ENCODE data around the gene OSBPL10. TPM values are rescaled to one million over a fixed set of nuclear protein-coding genes. Genes with fewer than 3 reads are reported as not detected.
A peak's percentile ranks its signal among the peaks of the same experiment; 100 is the strongest.
"Not testable (repeated sequence)": the region's sequence is repeated elsewhere in the genome, so short reads cannot be mapped to it uniquely, and the experiment has no call there.

Gene OSBPL10
- total and polyA plus RNA-seq, 2 experiments from 2014 or later: 2.2 to 7.7 TPM

DNA sequence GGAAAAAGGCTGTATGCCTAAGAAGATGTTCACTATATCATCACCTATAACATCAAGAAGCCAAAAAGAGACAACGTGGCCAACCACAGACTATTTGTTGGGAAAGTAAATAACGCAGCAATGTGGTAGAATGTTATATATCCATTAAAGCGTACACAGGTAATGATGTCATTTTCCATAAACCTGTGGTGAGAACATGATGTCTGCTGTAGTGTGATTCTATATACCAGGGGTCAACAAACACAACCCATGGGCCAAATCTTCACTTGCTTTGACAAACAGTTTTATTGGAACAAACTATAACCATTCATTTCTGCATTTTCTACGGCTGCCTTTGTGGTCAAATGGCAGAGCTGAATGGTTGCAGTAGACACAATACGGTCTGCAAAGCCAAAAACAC, 287.7 kb downstream of the OSBPL10 start:
- Histone ChIP-seq H3K36me3 (no peaks in the 10 kb centered on the region), H3K4me1 (ENCODE audit: low read depth) (peaks cover 7% of the 10 kb centered on the region), H3K27me3 (no peaks in the 10 kb centered on the region), H3K27ac (peak overlapping the region; percentile 3), H3K9me3 (ENCODE audit: low read depth) (no peaks in the 10 kb centered on the region), H3K4me3 (no peak overlapping the region)
- TF ChIP-seq, protein P1, sequence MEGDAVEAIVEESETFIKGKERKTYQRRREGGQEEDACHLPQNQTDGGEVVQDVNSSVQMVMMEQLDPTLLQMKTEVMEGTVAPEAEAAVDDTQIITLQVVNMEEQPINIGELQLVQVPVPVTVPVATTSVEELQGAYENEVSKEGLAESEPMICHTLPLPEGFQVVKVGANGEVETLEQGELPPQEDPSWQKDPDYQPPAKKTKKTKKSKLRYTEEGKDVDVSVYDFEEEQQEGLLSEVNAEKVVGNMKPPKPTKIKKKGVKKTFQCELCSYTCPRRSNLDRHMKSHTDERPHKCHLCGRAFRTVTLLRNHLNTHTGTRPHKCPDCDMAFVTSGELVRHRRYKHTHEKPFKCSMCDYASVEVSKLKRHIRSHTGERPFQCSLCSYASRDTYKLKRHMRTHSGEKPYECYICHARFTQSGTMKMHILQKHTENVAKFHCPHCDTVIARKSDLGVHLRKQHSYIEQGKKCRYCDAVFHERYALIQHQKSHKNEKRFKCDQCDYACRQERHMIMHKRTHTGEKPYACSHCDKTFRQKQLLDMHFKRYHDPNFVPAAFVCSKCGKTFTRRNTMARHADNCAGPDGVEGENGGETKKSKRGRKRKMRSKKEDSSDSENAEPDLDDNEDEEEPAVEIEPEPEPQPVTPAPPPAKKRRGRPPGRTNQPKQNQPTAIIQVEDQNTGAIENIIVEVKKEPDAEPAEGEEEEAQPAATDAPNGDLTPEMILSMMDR (IDR thresholded peaks at IDR 0.05; ENCODE audit: low read depth, low read length): no peak
- DNase-seq (ENCODE audit: low read depth in 1 of 2, low spot score in 1 of 2): no peak

DNA sequence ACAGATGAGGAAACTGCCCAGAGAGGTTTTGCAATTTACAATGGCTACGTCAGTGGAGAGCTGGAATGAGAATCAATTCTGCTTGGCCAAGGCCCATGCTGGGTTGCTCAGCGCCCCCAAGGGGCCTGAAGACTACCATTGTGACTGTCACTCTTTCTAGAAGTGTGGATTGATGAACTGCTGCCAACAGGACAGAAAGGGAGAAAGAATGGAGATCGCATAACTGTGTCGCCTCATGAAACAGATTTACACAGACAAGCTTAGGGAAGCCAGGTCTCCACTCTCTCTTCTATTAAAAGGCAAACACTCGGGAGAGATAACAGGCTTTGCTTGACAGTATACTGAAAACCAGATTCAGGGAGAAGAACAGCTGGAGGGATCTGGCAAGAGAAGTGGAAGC, 288.3 kb downstream of the OSBPL10 start:
- no peaks in the 10 kb centered on the region for H3K27me3 ChIP-seq
- peaks cover 7% of the 10 kb centered on the region for H3K4me1 ChIP-seq (ENCODE audit: low read depth)
- no peaks in the 10 kb centered on the region for H3K9me3 ChIP-seq (ENCODE audit: low read depth)
- DNase-seq (ENCODE audit: low read depth in 1 of 2, low spot score in 1 of 2): no peak
- no peaks in the 10 kb centered on the region for H3K36me3 ChIP-seq
- H3K27ac ChIP-seq: peak overlapping the region; percentile 3
- no peak overlapping the region for H3K4me3 ChIP-seq
- TF ChIP-seq, protein P1 (IDR thresholded peaks at IDR 0.05; ENCODE audit: low read depth, low read length): no peak

DNA sequence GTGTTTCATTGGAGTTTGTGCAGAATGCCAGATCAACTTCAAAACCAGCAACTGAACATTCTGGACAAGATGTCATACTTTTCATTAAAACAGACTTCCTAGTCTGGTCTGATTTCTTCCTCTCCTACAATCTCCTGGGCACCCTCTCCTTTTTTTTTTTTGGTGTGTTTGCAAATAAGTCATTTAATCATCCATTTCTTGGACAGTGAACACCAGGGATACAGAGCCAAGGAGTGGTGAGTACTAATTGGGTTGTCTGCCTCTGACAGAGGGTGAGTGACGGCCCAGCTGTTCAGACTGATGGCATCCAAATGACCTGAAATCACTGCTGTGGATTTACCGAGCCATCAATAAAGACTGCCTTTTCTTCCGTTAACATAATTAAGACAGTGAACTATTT, 290.3 kb downstream of the OSBPL10 start:
- Histone ChIP-seq H3K27ac (no peak overlapping the region), H3K9me3 (ENCODE audit: low read depth) (no peaks in the 10 kb centered on the region), H3K36me3 (no peaks in the 10 kb centered on the region), H3K27me3 (no peaks in the 10 kb centered on the region), H3K4me1 (ENCODE audit: low read depth) (peaks cover 7% of the 10 kb centered on the region), H3K4me3 (no peak overlapping the region)
- TF ChIP-seq, protein P1 (IDR thresholded peaks at IDR 0.05; ENCODE audit: low read depth, low read length): no peak
- DNase-seq (ENCODE audit: low read depth in 1 of 2, low spot score in 1 of 2): no peak

DNA sequence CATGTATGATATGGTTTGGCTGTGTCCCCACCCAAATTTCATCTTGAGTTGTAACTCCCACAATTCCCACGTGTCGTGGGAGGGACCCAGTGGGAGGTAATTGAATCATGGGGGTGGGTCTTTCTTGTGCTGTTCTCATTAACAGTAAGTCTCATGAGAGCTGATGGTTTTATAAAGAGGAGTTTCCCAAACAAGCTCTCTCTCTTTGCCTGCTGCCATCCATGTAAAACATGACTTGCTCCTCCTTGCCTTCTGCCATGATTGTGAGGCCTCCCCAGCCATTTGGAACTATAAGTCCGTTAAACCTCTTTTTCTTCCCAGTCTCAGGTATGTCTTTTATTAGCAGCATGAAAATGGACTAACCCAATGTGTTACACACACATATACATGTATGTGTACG, 291.5 kb downstream of the OSBPL10 start:
- not testable (repeated sequence) for H3K36me3 ChIP-seq; H3K27me3 ChIP-seq; H3K4me1 ChIP-seq (ENCODE audit: low read depth); H3K9me3 ChIP-seq (ENCODE audit: low read depth); H3K27ac ChIP-seq; DNase-seq (ENCODE audit: low read depth in 1 of 2, low spot score in 1 of 2); H3K4me3 ChIP-seq

DNA sequence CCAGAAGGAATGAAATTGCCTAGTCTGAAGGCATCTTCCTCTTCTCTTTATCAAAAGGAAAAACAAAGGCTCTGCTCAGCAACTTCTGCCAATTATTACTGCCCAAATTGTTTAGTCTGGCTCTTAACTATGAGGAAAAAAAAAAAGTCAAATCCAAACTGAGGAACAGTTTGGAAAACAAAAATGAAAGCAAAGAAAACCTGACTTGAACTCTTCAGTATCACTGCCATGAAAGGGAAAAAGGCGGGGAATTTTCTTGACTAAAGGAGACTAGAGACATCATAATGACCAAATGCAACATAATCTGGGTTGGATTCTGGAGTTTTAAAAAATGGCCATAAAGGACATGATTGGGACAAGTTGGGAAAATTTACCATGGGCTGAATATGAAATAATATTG, 292.1 kb downstream of the OSBPL10 start:
- Histone ChIP-seq H3K36me3 (no peaks in the 10 kb centered on the region), H3K9me3 (ENCODE audit: low read depth) (no peaks in the 10 kb centered on the region), H3K27me3 (no peaks in the 10 kb centered on the region), H3K27ac (no peak overlapping the region), H3K4me3 (no peak overlapping the region), H3K4me1 (ENCODE audit: low read depth) (peaks cover 7% of the 10 kb centered on the region)
- no peak for DNase-seq (ENCODE audit: low read depth in 1 of 2, low spot score in 1 of 2)
- TF ChIP-seq, protein P1 (IDR thresholded peaks at IDR 0.05; ENCODE audit: low read depth, low read length): no peak

DNA sequence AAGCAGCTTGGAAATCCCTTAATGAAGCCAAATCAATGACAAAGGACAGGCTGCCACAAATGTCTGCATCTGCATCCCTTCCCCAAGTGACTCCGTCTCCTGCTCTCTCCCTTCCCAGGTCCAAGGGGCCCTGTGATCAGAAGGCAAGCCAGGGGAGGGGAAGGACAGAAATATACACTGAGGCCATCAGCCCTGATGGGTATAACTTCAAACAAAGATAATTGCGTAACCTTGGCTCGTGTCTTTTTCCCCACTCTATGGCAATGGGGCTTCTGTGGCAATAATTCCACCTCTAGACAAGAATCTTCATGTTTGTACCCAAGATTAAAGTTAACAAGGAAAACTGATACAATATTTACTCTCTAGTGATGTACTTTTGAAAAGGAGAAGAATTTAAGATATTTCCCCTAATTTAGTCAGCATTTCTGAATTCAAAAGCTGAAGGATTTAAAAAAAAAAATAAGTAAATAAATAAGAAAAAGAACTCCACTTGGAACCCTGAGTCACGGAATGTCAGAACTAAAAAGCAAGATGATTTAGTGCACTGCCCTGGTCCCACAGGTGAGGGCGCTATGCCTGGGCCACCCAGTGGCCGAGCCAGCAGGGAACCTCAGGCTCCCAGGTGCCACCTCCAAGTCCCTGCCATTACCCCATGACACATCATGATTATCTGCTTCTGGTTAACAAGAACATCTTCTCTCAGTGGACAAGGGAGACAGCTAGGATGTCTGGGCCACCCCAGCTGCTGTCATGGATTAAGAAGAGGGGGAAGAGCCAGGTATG, 293.9 kb downstream of the OSBPL10 start:
- Histone ChIP-seq H3K9me3 (ENCODE audit: low read depth) (no peaks in the 10 kb centered on the region), H3K27me3 (no peaks in the 10 kb centered on the region), H3K4me1 (ENCODE audit: low read depth) (no peaks in the 10 kb centered on the region), H3K27ac (no peak overlapping the region), H3K4me3 (no peak overlapping the region), H3K36me3 (no peaks in the 10 kb centered on the region)
- no peak for DNase-seq (ENCODE audit: low read depth in 1 of 2, low spot score in 1 of 2)
- TF ChIP-seq, protein P1 (IDR thresholded peaks at IDR 0.05; ENCODE audit: low read depth, low read length): no peak

Measured in cardiac muscle cell (in vitro differentiated cells and primary cell).